Activated CD4-positive, alpha-beta T cell treated with anti-CD3 and anti-CD28 coated beads for 48 hours (primary cell): ENCODE measurements around the gene SLC15A3.

Source experiments
- DNase-seq: peaks from one replicate; pipeline ENCODE4 v3.0.0-alpha.2; 2020

Gene SLC15A3

DNA sequence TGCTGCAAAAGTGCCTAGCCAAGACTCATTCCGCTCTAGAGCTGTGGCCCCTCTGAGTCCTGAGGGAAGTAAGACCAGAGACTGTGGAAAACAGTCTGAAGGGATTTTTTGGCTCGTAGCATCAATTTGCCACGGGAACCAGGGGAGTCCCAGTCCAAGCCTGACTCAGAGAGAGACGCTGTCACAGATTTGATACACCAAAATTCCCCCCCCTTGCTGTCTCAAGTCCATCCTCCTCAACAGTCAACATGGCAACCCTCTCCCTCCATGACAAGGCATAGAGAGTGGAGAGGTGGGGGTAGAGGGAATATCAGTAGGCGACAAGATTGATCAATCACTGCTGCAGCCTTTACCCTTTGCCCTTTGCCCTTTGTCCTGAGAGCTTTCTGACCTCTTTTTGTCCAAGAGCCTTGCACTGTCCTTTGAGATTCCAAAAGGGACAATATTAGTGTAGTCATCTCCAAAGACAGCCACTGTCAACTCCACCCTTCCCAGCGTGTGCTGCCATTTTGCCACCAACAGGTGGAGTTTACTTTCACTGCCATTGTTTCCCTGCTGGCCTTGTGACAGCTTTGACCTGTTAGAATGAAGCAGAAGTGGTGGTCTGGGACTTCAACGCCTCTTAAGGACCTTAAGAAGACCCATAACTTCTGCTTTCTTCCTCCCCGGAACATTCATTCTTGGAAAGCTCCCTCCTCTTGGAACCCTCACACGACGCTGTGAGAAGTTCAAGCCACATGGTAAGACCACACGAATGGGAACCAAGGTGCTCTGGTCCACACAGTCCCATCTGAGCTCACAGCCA is 7.3 kb downstream of the SLC15A3 start:
- no peak for DNase-seq

DNA sequence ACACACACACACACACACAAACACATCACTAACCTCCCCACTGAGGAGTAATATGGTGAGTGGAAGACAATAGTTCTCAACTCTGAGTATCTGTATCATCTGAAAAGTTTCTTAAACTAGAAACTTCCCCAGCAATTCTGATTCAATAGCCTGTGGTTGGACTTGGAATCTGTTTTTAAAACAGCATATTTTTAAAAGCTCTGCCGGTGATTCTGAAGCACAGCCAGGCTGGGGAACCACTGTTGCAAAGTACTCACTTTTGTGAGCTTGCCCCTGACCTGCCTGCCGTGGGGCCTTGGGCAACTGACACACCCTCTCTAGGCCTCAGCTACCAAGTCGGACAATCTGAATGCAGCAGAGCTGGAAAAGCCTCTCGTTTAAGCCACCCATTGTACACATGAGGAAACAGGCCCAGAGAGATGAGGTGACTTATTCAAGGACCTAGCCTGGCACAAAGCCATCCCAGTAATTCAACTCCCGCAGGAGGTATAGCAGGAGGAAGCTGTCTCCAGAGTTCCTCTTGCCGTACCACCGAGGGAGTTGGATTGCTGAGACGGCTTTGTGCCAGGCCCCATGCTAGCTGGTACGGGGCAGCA is 8.9 kb downstream of the SLC15A3 start:
- no peak for DNase-seq

DNA sequence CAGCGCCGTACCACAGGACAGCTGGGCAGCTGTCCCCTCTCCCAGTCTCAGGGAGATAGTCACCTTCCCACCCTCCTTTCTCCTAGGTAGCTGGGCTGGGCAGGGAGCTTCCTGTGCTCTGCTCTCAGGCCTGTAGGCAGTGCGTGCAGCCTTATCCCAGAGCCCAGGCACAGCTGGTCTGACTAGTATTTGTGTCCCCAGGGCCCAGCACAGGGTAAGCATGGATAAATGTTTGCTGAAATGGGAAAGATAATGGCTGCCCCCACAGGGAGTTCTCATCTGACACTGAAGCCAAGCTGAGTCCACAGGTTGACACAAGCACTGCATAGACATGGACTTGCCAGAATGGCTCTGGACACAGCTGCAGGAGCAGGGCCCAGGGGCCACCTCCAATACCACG is 9.8 kb downstream of the SLC15A3 start:
- no peak for DNase-seq

DNA sequence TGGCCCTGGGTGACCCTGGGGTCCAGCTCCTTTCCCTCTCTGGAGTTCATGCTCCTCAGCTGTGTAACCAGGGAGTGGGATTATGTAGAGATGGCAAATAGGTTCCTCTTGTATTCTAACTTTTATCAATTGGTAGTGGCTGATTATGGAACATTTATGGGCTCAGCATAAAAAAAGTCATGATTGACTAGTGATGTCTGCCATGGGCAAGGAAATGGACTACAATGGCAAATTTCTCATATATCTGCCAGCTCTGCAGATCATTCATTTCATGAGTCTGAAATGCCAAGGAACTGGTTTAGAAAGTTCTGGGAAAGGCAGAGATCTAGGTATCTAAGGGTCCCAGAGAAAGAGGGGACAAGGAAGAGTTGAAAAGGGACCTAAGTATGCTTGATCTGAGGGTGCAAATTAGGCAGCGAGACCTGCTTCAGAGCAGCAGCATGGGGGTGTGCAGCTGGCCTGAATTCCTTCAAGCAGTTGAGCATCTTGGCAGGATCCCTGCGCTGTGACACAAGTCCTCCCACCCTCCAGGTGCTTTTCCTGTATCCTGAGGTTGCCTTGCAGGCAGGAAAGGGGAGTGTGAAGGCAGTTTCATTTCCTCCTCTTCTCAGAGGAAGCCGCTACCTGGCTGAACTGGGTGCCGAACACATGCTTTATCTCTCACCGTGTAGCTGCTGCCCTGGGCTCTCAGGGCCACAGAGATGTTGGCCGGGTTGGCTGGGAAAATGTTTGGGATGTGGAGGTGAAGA is 10.4 kb downstream of the SLC15A3 start:
- DNase-seq = no peak

DNA sequence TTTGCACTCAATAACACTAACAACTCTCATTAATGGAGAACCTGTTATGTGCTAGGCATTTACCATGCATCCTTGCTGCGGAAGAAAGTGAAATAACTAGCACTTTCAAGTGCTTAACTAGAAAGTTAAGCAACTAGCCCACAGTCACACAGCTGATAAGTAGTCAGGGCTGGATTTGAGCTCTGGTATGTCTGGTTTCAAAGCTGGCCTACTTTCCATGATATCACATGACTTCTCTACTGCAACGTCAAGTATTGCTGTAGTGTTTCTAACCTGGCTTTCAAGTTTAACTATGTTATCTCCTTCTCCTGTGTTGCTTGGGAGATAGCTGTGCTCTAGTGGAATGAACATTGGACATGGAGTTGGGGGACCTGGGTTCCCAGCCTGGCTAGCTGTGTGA is 12.1 kb downstream of the SLC15A3 start:
- no peak for DNase-seq

DNA sequence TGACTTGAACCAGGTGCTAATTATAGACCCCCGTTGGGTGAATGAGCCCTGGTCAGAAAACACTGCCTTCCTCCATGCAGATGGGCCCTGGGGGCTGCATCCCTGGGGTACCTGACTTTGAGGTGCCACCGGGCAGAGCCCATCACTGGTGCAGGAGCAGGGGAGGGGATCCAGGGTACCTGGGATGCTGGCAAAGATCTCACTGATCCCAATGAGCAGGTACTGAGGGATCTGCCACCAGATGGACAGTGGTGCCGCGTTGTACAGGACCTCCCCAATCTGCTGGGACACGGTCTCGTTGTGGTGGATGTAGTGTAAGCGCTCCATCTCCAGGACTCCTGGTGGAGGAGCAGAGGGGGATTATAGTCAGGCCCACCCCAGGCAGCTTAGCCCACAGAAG is 12.7 kb downstream of the SLC15A3 start:
- no peak for DNase-seq

DNA sequence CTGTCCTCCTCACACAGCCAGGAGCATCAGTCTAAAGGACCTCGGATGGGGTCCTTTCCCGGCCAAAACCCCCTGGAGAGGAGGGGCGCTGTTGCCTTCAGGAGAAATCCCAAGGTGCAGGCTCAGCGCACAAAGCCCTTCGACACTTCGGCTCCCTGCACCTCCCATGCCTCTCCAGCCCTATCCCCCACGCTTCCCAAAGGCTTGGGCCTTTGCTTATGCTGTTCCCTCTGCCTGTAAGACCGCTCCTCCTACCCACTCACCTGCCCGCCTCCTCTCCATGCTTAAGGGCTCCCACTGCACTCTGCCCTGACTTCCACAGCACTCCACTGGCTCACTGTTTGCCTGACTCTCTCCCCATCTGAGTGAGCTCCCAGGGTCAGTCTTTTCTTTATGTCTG is 13.5 kb downstream of the SLC15A3 start:
- DNase-seq = no peak

DNA sequence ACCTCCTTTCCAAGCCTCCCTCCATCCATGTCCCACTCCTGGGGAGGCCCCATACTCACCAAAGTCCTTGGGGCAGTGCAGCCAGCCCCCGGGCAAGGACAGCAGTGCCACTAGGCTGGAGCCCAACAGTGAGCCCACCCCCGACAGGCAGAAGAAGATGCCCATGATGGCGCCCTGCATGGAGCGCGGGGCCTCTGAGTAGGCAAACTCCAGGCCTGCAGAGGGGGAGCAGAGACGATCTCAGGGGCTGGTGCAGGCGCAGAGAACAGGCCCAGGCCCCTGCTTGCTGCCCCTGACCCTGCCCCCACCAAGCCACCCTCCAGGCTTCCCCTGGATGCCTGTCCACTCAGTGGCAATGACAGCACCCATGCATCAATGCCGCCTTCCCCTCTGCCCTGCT is 14.2 kb downstream of the SLC15A3 start:
- no peak for DNase-seq

DNA sequence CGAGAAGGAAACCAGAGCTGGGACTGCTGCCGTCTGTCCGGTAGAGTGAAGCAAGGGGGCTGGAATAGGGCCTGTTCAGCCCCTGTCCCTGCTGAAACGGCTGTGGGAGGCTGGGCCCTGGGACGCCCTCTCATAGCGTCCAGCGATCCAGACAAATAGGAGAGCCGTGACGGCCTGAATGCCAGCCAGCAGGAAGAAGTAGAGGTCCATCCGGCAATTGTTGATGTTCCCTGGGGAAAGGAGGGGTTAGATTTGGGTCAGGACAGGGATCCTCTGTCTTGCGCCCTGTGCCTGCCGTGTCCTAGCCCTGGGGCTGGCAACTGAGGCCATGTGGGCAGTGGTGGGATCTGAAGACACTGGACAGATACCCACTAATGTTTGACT is 14.8 kb downstream of the SLC15A3 start:
- no peak for DNase-seq

DNA sequence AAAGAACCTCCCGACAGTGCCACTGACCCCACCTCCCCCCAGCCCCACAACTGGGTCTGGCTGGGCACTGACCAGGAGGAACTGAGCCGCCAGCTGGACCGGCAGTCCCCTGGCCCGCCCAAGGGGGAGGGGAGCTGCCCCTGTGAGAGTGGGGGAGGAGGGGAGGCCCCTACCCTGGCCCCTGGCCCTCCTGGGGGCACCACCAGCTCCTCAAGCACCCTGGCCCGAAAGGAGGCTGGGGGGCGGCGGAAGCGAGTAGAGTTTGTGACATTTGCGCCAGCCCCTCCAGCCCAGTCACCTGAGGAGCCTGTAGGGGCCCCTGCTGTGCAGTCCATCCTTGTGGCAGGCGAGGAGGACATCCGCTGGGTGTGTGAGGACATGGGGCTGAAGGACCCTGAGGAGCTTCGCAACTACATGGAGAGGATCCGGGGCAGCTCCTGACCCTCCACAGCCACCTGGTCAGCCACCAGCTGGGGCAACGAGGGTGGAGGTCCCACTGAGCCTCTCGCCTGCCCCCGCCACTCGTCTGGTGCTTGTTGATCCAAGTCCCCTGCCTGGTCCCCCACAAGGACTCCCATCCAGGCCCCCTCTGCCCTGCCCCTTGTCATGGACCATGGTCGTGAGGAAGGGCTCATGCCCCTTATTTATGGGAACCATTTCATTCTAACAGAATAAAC is 15.4 kb downstream of the SLC15A3 start:
- no peak for DNase-seq

DNA sequence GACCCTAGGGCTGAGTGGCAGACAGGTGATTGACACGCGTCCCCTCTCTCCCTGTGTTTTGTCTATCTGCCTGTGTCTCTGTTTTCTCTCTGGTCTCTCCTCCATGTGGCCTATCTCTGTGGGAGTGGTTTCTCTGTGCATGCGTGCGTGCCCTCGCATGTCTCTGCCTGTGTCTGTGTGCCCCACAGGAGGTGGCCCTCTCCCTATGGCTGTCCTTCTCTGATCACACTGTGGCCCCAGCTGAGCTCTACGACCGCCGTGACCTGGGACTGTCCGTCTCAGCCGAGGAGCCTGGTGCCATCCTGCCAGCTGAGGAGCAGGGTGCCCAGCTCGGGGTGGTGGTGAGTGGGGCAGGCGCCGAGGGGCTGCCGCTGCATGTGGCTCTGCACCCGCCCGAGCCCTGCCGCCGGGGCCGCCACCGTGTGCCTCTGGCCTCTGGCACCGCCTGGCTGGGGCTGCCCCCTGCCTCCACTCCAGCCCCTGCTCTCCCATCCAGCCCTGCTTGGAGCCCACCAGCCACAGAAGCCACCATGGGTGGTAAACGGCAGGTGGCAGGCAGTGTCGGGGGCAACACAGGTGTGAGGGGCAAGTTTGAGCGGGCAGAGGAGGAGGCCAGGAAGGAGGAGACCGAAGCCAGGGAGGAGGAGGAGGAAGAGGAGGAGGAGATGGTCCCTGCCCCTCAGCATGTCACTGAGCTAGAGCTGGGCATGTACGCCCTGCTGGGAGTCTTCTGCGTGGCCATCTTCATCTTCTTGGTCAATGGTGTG is 16.1 kb downstream of the SLC15A3 start:
- no peak for DNase-seq

DNA sequence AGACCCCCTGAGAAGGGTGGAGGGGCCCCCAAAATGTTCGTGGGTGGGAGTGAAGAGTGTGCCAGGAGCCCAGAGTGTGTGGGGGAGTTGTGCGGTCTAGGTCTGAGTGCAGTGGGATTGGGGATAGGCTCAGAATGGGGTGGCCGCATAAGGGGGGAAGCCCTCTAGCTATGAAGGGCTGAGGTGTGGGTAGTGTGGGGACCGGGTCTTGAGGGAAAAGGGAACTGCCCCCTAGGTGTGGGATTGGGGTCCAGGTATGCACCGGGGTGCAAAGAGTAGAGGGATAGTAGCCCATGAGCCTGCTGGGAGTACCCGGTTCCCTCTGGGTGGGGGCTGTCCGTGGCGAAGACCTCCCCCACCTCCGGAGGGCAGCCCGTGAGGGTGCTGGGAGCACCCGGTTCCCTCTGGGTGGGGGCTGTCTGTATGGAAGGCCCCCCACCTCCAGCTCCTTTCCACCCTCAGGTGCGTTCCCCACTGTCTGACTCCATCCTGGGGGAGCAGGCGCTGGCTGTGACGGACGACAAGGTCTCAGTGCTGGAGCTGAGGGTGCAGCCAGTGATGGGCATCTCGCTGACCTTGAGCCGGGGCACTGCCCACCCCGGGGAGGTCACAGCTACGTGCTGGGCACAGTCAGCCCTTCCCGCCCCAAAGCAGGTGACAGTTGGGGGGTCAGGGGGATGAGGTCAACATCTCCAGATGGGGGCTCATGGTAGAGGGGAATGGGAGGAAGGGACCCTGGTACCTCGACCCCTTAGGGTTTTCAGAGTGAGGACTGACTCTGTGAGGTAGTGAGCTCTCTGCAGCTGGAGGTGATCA is 17.0 kb downstream of the SLC15A3 start:
- DNase-seq = no peak

DNA sequence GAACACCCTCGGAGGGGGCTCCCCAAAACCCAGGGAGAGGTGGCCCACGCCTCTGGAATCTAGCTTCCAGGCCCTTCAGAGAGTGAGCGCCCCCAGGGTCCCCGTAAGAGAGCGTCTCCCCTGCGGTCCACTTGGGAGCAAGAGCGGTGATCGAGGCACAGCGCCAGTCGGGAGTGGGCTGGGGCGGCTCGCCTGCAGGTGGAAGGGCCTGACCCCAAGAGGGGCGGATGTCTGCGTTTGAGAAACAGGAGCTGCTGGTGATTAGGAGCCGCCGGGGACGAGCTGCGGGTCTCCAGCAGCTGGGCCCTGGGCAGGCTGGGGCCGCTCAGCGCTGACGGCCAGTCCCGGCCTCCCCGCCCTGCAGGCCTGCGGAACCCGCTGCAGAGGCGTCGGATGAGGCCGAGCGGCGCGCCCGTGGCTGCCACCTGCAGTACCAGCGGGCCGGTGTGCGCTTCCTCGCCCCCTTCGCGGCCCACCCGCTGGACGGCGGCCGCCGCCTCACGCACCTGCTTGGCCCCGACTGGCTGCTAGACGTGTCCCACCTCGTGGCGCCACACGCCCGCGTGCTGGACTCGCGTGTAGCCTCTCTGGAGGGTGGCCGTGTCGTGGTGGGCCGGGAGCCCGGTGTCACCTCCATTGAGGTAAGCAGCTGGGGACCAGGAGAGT is 17.7 kb downstream of the SLC15A3 start:
- DNase-seq = no peak

DNA sequence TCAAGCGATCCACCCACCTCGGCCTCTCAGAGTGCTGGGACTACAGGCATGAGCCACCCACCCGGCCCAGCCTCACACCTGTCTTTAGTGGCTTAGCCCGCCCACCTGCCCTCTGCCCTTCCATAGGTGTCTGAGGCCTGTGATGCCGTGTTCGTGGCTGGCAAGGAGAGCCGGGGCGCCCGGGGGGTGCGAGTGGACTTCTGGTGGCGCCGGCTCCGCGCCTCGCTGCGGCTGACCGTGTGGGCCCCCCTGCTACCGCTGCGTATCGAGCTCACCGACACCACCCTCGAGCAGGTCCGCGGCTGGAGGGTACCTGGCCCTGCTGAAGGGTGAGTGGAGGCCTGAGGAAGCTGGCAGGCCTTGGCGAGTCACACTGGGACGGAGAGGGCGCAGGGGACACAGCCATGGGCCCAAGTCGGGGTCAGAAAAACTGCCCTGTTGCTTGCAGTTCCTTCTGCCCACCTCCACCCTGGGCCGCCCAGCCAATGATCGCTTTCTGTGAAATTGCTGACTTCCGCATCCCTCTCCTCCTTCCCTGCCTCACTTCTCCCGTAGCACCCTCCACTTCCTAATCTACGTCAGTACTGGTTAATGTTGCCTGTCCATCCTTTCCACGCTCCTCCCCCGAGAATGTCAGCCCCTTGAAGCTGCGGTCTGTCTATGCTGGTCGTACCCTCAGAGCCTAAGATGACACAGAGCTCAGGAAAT is 18.4 kb downstream of the SLC15A3 start:
- no peak for DNase-seq

DNA sequence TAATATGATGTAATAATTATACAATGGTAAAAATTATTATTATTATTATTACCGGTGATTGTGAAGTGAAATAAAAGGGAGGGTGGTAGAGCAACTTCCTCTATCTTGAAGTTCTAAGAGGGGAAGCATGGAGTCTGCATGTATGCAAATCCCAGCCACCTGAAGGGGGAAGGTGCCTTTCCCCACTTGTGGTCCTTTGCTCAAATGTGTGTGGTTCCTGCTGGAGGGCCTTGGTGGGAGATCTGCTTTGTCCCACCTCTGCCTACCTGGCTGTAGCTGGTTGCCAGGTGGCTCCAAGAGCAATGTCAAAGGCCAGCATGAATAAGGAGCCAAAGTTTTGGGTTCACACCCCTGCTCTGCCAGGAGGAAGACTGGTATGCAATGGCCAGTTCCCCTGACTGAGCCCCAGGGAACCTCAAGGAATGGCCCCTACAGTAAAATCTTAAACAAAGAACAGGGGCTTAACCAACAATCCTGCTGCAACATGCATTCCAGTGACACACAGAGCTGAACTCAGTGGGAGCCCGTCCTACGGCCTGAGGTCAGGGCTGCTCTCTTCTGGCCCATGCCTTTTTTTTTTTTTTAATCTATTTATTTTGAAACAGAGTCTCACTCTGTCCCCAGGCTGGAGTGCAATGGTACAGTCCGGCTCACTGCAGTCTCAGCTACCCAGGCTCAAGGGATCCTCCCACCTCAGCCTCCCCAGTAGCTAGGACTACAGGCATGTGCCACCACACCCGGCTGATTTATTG is 19.2 kb downstream of the SLC15A3 start:
- no peak for DNase-seq

DNA sequence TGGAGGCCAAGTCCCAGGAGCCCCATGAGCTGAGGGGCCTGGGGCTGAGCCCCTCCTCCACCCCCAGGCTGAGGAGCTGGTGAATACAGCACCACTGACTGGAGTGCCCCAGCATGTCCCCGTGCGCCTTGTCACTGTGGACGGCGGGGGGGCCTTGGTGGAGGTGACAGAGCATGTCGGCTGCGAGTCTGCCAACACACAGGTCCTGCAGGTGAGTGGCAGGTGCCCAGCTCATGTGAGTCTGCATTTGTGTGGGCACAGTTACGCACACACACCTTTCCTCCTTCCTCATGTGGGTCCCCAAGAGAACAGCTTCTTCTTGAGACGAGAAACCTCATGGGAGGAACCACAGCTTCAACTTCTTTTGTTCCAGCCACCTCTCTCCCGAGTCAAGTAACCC is 20.1 kb downstream of the SLC15A3 start:
- no peak for DNase-seq

DNA sequence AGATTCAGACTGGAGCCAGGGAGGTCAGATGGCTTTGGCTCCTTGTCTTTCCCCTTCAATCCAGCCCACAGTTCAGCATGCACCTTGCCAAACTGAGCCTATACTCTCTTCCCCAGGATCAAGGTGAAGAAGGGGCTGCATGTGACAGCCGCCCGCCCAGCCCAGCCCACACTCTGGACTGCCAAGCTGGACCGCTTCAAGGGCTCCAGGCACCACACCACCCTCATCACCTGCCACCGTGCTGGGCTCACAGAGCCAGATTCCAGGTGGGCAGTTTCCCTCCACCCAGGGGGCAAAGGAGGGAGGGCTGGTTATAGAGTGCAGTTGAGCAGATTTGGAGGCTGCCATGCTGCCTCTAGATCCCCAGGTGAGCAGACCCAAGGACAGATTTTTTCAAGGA is 21.6 kb downstream of the SLC15A3 start:
- no peak for DNase-seq

DNA sequence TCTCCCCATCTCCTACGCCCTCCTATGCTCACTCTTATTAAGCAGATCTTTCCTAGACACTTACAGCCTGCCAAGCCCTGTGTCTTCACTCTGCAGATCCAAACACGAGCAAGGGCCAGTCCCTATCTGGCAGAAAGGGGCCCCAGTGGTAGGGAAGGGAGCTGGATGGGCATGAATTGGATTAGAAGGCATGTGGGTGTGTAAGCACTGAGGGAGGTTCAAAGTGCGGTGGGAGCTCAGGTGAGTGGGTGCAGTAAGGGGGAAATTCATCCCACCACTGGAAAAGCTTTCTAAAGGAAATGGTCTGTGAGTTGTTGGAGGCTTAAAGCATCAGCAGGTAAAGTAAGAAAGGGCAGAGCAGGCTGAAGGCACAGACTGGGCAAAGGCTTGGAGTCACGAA is 22.2 kb downstream of the SLC15A3 start:
- no peak for DNase-seq

DNA sequence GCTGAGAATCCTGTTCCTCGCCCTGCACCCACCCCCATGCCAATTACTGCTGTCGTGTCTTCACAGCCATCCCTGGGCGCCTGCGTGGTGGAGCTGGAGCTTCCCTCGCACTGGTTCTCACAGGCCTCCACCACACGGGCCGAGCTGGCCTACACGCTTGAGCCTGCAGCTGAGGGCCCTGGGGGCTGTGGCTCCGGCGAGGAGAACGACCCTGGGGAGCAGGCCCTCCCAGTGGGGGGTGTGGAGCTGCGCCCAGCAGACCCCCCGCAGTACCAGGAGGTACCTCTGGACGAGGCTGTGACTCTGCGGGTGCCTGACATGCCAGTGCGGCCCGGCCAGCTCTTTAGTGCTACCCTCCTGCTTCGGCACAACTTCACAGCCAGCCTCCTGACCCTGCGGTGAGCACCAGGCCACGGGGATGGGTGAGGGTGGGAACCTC is 23.4 kb downstream of the SLC15A3 start:
- no peak for DNase-seq

DNA sequence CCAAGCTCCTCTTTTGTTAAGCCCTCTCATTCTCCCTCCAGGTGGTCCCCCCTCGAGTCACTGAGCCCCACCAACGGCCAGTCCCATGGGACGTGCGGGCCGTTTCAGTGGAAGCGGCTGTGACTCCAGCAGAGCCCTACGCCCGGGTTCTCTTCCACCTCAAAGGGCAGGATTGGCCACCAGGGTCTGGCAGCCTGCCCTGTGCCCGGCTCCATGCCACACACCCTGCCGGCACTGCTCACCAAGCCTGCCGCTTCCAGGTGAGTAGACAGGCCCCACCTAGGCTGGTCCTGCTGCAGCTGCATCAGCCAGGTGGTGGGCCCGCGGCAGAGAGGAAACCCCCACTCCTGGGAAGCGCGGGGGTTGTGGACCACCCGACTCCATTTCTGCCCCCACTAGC is 24.4 kb downstream of the SLC15A3 start:
- DNase-seq = no peak
